ENCODE measurements around the gene RPRM. TPM values are rescaled to one million over a fixed set of nuclear protein-coding genes. Genes with fewer than 3 reads are reported as not detected.

The RPRM gene
- total RNA-seq (2021; ENCODE audit: unreplicated experiment), result not detected
- not detected for polyA plus RNA-seq (2012; ENCODE audit: insufficient read length)
- not detected for Bru-seq, nascent RNA
- BruChase-seq, experiment 1, labeled RNA remaining after a 2-hour chase, result percentile 21 among the genes with signal in this experiment
- BruChase-seq, experiment 2, labeled RNA remaining after a 6-hour chase, result not detected
- long read RNA-seq, result 0 reads

DNA sequence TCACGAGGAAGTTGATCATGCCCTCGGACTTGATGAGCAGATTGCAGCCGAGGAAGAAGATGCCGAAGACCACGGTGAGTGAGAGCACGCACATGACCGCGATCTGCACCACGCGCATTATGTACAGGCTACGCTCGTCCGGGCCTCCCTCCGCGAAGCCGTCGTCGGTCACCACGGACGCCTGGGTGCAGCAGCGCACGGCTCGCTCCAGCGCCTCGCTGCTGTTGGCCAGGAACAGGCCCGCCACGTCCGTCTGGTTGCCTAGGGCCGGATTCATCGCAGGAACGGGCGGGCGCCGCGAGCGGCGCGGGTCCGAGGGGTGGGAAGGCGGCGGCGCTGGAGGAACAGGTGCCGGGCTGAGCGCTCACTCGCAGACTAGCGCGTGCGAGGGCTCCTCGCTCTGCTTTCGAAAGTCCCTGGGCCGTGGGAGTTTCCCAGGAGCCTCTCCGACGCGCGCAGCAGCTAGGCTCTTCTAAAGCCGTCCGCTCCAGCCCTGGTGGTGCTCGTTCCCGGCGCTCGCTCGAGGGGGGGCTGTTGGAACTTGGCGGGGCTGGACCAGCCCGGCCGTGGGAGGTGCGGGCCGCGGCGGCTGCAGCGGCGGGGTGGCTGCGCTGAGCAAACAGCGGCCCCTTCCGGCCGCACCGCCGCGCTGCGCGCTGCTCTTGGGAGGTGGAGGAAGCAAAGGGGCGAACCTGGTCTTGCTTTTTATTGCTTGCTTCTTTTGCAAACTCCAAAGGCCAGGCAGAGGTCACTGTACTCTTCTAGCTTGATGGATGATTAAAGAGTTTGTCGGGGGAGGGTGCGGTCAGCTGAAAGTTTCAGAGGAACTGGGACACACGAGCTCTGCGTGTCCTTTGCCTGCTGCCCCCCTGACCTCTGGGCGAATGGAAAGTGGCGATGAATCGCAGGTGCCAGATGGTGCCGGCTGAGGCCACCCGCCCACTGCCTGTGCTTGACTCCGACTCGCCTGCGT lies at the start of gene RPRM:
Gene RPRM (minus strand): TSS at position 474 of the 973 bp plus-strand sequence. CDS start 197 bp downstream, at position 277.
- H3K4me1 ChIP-seq (ENCODE audit: control insufficient read depth, insufficient read depth, low read length), result no peaks in the 10 kb centered on the region
- H3K4me3 ChIP-seq (ENCODE audit: low read depth in 2 of 2, low read length in 2 of 2), result no peak within 1 kb of the TSS; a peak in 1 of 4 replicates
- in situ Hi-C loops (cut with HindIII; ENCODE audit: low pct_unique_long_range_greater_than_20kb, low sequenced_read_pairs) (no loop called here), intact Hi-C loops (cut with micrococcal nuclease; ENCODE audit: unreplicated experiment) (no loop called here)
- TF ChIP-seq, protein P1, sequence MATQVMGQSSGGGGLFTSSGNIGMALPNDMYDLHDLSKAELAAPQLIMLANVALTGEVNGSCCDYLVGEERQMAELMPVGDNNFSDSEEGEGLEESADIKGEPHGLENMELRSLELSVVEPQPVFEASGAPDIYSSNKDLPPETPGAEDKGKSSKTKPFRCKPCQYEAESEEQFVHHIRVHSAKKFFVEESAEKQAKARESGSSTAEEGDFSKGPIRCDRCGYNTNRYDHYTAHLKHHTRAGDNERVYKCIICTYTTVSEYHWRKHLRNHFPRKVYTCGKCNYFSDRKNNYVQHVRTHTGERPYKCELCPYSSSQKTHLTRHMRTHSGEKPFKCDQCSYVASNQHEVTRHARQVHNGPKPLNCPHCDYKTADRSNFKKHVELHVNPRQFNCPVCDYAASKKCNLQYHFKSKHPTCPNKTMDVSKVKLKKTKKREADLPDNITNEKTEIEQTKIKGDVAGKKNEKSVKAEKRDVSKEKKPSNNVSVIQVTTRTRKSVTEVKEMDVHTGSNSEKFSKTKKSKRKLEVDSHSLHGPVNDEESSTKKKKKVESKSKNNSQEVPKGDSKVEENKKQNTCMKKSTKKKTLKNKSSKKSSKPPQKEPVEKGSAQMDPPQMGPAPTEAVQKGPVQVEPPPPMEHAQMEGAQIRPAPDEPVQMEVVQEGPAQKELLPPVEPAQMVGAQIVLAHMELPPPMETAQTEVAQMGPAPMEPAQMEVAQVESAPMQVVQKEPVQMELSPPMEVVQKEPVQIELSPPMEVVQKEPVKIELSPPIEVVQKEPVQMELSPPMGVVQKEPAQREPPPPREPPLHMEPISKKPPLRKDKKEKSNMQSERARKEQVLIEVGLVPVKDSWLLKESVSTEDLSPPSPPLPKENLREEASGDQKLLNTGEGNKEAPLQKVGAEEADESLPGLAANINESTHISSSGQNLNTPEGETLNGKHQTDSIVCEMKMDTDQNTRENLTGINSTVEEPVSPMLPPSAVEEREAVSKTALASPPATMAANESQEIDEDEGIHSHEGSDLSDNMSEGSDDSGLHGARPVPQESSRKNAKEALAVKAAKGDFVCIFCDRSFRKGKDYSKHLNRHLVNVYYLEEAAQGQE (IDR thresholded peaks at IDR 0.05; ENCODE audit: insufficient read depth in 1 of 2, low read depth in 2 of 2, low read length in 1 of 2), result no peak
- TF ChIP-seq TCF7L2 (IDR thresholded peaks at IDR 0.05; ENCODE audit: low read depth, low read length) (no peak), POLR2AphosphoS5 (IDR thresholded peaks at IDR 0.05; ENCODE audit: low read depth, low read length) (no peak)
- TF ChIP-seq, protein P2, sequence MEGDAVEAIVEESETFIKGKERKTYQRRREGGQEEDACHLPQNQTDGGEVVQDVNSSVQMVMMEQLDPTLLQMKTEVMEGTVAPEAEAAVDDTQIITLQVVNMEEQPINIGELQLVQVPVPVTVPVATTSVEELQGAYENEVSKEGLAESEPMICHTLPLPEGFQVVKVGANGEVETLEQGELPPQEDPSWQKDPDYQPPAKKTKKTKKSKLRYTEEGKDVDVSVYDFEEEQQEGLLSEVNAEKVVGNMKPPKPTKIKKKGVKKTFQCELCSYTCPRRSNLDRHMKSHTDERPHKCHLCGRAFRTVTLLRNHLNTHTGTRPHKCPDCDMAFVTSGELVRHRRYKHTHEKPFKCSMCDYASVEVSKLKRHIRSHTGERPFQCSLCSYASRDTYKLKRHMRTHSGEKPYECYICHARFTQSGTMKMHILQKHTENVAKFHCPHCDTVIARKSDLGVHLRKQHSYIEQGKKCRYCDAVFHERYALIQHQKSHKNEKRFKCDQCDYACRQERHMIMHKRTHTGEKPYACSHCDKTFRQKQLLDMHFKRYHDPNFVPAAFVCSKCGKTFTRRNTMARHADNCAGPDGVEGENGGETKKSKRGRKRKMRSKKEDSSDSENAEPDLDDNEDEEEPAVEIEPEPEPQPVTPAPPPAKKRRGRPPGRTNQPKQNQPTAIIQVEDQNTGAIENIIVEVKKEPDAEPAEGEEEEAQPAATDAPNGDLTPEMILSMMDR (IDR thresholded peaks at IDR 0.05), result no peak
- CTCF ChIA-PET, result no interaction called here
- no peaks in the 10 kb centered on the region for H3K9me3 ChIP-seq (ENCODE audit: control insufficient read depth, insufficient read depth, low read depth, low read length)
- no peak within 1 kb of the TSS for H3K27ac ChIP-seq (ENCODE audit: low read length)
- POLR2A ChIA-PET, result no interaction called here
- DNase-seq (ENCODE audit: low read depth, low spot score), result no peak
- ATAC-seq, result no peak
- H3K27me3 ChIP-seq (ENCODE audit: control insufficient read depth, insufficient read depth, low read length), result no peaks in the 10 kb centered on the region
- H3K36me3 ChIP-seq (ENCODE audit: control insufficient read depth, insufficient read depth, low read length), result no peaks in the 10 kb centered on the region
- BruUV-seq (replicated peaks), result no TSS peak

DNA sequence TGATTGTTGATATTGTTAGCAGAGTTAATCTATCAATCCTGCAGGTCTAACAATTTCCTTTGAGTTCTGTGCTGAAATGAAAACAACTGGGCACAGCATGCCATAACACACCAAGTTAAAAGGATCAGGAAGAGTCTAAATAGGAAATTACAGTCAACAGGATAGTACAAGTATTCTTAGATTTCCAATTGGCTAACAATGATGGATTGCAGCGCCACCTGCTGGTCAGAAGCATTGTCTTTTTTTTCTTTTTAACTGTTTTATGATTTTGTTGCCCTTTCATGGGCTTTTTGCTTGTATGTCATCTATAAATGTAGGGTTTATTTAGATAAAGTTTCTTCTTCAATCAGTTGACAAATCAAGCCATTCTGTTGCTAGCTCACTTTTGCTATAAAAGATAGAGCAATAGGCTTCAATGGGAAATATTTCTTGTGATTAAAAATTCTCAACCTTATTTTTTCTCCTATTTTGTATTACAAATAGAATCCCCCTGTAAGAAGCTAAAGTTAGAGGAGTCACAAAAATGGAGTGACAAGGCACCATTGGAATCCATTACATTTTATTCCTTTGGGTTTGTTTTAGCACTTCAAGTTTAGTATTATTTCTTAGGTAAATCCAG lies 40.8 kb upstream of the RPRM start:
- Histone ChIP-seq H3K36me3 (ENCODE audit: control insufficient read depth, insufficient read depth, low read length) (no peaks in the 10 kb centered on the region; the same call in 1 of the 2 replicates), H3K4me1 (ENCODE audit: control insufficient read depth, insufficient read depth, low read length) (no peaks in the 10 kb centered on the region), H3K9me3 (ENCODE audit: control insufficient read depth, insufficient read depth, low read depth, low read length) (no peaks in the 10 kb centered on the region), H3K27ac (ENCODE audit: low read length) (no peak overlapping the region), H3K4me3 (ENCODE audit: low read depth in 2 of 2, low read length in 2 of 2) (no peak overlapping the region), H3K27me3 (ENCODE audit: control insufficient read depth, insufficient read depth, low read length) (no peaks in the 10 kb centered on the region)
- DNase-seq (ENCODE audit: low read depth, low spot score) (no peak), ATAC-seq (no peak)
- ChIA-PET CTCF (no interaction called here), POLR2A (no interaction called here)
- TF ChIP-seq TCF7L2 (IDR thresholded peaks at IDR 0.05; ENCODE audit: low read depth, low read length) (no peak), POLR2AphosphoS5 (IDR thresholded peaks at IDR 0.05; ENCODE audit: low read depth, low read length) (no peak), SIN3A (IDR thresholded peaks at IDR 0.05; ENCODE audit: borderline replicate concordance, insufficient read depth, low read depth, low read length) (no peak)
- TF ChIP-seq, protein P1 (IDR thresholded peaks at IDR 0.05; ENCODE audit: insufficient read depth in 1 of 2, low read depth in 2 of 2, low read length in 1 of 2), result no peak
- TF ChIP-seq, protein P2 (IDR thresholded peaks at IDR 0.05), result peak; percentile 71; the same call in 1 of the 2 replicates
- intact Hi-C loops (cut with micrococcal nuclease; ENCODE audit: unreplicated experiment) (loop anchor here (1.0 to 5.0 kb wide), 3 partner anchors 356 to 777 kb away; no protein-coding TSS in a partner anchor), in situ Hi-C loops (cut with HindIII; ENCODE audit: low pct_unique_long_range_greater_than_20kb, low sequenced_read_pairs) (no loop called here)
- BruUV-seq (replicated peaks), result no TSS peak

All from Panc1 (cell line).